DMS153 (cell line): ENCODE results near the gene KCNH8.
"Not testable (repeated sequence)": the region's sequence is repeated elsewhere in the genome, so short reads cannot be mapped to it uniquely, and the experiment has no call there.

ENCODE experiments used
- DNase-seq: peaks from one replicate; lab custom pipeline; 2025; lab: John Stamatoyannopoulos, UW

The KCNH8 gene

DNA sequence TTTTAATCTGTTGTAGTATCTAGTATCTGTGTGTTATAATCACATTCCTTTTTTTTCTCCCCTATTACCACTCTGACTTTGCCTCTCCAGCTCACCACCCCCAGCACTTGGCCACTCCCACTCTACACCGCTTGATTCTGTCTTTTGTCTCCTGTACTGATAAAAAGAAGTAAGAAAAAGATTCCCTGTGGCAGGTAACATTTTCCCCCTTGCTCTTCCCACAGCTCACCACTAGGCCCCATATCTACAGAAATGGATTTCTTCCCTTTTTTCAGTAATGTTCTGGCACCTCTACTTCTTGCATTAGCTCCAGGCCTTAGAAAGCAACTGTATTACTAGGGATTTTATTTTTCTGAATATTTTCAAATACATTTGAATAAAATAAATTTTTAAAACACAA is 25.6 kb downstream of the KCNH8 start:
- no peak for DNase-seq

DNA sequence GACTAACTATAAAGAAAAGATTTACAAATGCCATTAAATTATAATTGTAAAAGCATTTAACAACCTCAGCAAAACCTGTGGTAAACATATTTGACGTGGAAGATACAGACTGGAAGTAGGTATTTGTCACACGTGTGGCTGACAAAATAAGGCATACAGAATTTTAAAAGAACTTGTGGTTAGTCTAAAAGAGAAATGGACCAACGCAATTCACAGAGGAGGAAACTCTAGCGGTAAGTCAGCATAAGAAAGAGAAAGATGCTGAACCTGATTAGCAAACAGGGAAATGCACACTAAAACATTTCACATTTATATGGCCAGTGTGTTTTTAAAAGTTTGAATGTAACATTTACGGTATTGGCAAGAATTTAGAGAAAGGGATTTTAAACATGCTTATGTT is 35.3 kb downstream of the KCNH8 start:
- DNase-seq, result no peak

DNA sequence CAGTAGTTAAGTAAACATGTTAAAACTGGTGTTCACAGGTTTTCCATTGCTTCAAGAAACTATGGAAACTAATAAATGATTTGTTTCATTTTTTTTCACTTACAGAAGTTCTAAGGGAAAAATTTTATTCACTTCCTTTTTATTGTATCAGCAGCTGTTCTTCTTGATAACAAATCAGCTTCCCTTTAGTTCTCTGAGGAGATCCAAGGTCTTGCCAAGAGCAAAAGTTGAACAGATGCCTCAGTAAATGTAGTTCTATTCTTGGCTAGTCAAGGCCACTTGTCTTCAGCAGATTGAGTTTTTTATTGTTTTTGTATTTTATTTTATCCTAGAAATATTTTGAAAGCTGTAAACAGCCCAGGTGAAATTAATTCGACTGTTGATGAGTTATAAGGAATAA is 41.8 kb downstream of the KCNH8 start:
- no peak for DNase-seq

DNA sequence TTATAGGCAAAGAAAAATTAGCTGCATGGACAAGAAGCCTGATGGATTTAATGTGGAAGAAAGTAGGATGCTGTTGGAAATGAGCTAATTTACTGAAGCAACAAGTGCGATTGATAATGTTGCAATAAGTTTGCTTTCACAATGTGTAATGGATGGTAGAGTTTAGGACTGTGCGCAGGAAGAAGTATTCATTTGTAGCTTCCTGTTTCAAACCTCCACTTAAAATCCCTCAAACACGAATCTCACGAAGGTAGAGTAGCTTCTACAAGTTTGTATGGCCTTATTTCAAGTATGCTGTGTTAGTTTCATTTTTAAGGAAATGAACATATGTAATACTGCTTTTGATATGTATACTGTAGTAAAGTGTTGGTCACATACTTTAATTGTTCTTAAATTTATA is 42.3 kb downstream of the KCNH8 start:
- no peak for DNase-seq

DNA sequence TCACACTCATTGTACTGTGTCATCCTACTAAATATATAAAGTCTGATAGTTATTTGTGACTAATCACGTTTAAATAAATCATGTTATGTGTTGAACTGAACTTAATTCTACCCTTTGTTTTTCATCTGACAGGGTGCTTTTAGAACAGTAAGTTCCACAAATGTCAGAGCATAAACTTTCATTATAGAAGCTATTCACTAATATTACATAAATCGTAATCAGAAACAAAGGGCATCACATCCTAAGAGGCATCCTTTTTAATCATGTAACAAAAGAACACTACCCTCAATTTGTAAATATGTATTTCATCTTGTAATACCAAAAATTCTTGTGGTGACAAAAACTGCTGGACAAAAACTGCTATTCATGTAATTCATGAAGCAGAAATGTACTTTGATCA is 50.8 kb downstream of the KCNH8 start:
- DNase-seq, result no peak

DNA sequence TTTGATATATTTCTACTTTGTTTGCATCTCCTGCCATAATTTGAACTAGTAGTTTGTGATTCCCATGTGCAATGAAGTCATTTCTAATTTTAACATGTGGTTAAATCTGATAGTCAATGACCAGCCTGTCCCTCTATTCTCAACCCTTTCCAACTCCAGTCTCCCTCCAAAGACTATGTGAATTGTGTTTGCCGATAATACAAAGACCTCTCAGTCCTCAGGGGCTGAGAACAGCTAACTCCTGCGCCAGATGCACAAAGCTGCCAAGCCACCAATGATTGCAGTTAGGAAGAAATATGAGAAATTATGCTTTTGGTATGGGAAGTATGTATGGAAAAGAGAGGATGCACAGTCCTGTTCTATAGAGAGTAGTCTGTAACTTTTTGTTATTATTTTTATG is 54.0 kb downstream of the KCNH8 start:
- no peak for DNase-seq

DNA sequence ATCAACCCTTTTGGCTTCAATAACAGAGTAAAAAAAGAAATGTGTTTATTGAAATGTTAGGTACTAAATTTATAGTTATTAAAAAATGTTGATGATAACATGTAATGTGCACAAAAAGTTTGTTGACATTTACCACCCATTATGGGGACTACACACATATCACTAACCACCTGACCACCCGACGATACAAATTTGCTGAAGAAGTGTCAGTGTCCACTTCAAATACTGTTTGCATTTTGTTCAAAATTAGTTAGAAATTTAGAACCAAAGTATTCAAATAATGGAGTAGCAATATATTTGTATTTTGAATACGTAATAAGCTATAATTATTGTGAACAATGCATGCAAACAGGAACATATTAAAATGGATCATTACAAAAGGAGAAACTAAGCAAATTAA is 54.4 kb downstream of the KCNH8 start:
- no peak for DNase-seq

DNA sequence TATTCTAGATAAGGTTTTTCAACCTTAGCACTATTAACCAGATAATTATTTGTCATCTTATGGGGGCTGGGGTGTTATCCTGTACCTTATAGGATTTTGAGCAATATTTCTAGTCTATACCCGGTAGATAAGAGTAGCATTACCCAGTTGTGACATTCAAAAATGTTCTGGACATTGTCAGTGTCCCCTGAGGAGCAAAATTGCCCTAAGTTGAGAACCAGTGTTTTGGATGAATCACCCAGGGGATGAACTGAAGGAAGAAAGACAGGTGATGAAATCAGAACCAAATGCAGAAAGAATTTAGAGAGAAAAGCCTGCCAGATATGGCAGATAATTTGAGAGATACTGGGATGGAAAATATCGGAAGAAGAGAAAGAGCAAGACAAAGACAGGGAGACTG is 58.2 kb downstream of the KCNH8 start:
- no peak for DNase-seq

DNA sequence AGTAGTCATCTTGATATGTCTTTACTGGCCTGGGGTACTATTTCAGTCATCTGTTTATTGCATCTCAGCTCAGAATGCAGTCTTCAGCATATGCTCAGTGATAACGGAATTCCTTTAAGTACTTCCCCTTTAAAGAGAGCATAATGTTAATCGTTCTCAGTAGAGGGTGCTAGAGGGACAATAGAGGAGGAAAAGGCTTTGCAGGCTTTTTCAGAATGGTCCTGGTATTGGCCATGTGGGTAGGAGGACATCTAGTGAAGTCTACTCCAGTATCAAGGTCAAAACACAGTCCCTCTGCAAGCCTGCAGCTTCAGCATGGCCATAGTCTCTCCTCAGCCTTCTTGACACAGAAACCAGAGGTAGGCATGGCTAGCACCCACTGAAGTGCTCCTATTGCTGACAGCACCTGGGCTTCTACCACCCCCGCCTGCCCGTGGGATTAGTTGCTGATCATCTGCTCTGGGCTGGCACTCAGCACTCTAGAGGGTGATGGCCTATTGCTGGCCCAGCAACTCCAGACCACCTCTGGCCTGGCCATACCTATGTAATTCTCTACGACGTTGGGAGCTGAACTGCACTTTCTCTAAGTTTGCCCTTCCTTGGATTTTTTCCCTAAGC is 65.4 kb downstream of the KCNH8 start:
- no peak for DNase-seq

DNA sequence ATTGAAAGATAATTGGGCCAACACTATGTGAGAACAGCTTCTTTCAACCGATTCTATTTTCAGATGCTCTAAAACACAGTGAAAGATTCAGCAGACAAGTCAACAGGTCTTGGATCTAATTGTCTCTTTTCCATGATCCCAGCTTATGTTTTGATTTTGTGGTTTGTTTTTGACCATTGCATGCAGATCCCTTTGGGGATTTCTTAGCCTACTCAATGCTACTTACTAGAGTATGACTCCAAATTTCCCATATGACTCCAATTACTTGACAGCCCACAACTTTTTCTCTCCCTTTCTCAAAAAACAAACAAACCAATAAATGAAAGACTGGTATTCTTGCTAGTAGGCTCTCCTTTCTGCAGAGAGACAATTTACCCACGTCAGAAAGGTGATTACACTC is 67.1 kb downstream of the KCNH8 start:
- no peak for DNase-seq

DNA sequence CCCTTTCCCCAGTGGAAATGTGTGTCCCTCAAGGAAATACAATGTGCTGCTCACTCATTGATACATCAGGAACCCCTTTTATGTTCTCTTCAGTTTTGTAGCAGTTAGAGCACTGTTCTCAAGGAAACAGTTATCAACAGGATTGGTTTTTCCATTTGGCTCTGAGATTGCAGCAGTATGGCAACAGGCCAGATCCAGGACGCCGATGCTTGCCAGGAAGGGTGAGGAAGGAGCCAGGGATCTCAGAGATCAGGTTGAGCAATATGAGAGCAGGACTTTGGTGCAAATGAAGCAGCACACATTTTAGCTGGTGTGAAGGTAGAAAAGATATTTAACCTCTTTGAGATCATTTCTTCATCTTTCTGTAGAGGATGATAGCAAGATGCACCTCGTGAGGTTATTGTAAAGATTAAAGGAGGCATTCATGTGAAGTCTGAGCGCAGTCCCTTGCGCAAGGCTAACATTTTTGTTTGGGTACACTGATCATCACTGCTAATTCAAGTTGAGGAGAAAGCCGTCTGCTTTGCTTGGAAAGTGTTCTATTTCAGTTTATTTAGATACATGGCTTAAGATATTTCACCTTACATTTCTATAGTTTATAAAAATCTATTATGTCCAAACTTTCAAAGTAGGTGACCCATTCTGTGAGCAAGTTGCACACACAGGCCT is 68.5 kb downstream of the KCNH8 start:
- no peak for DNase-seq

DNA sequence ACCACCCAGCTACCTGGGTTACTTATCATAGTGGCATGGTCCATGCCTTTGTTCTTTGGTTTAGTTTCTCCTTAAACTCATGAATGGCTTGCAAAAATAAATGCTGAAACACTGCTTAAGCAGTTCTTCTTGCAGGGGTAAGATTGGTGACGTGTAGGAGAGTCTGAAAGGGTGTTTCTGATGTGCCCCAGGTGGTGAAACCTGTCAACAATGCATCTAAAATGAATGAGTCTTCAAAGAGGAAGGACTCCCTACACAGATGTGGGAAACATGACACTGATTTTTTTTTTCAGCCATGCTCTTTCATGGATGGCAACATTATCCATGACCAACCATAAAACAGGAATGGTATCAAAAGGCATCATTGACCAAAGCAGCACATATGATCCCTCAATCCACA is 72.0 kb downstream of the KCNH8 start:
- DNase-seq, result no peak

DNA sequence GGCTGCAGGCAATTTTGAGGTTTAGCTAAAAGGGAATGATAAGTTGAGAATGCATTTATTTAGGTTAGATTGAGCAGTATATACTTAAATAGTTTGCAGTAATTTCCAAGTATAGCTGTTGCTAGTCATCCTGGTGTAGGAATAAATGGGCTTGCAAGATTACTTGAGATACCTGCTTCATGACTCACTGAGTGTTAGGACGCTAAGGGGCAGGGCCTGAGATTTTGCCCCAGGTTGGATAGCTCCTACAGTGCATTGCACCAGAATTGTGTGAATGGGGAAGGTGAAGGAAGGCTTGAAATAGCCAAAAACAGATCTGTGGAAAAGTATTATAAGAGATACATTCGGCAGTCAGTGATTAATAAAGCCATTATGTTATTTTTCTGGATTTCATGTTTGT is 72.8 kb downstream of the KCNH8 start:
- no peak for DNase-seq

DNA sequence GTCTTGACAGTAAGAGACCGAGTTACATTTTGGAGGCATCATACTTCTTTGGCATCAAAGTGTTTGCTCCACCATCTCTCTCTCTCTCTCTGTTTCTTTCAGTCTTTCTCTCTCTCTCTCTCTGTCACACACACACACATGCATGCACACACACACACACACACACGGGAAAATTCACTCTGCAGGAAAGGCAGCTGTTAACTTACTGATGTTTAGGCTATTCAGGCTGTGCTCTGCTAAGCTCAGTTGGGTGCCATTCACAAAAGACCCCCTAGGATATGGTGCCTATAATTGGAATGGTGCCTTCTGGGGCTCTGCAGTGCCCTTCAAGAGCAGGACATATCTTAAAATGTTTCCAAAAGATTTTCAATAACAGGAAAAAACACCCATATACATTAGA is 78.2 kb downstream of the KCNH8 start:
- DNase-seq, result no peak

DNA sequence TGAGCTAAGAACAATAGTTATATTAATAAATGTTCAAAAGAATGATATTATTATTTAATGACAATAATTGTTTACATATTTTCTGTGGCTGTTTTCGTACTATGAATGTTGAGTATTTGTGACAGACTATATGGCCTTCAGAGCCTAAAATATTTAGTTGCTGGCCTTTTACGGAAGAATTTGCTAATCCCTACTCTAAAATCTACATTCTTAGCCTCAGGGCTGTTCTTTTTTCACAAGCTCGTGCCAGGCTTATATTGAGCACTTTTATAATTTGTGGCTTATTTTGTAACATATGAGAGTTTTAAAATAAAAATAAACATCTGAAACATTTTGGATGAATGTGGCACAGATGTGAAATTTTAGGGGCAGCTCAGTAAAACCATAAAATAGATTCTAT is 79.9 kb downstream of the KCNH8 start:
- DNase-seq, result no peak

DNA sequence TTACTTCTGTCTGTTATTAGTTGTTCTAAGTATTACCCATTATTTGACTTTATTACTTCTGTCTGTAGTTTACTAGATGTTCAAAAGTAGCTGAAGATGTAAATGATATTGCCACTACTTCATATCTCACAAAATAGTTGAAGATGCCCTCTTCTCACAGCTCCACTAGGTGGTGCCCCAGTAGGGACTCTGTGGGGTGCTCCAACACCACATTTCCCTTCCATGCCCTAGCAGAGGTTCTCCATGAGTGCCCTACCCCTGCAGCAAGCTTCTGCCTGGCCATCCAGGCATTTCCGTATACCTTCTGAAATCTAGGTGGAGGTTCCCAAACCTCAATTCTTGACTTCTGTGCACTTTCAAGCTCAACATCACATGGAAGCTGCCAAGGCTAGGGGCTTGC is 80.8 kb downstream of the KCNH8 start:
- DNase-seq, result no peak

DNA sequence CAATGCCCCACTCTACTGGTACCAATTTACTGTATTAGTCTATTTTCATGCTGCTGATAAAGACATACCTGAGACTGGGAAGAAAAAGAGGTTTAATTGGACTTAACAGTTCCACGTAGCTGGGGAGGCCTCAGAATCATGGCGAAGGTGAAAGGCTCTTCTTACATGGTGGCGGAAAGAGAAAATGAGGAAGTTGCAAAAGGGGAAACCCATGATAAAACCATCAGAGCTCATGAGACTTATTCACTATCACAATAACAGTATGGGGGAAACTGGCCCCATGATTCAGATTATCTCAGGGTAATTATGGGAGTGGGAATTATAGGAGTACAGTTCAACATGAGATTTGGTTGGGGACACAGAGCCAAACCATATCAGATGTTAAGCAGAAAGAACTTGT is 81.6 kb downstream of the KCNH8 start:
- DNase-seq, result not testable (repeated sequence)

DNA sequence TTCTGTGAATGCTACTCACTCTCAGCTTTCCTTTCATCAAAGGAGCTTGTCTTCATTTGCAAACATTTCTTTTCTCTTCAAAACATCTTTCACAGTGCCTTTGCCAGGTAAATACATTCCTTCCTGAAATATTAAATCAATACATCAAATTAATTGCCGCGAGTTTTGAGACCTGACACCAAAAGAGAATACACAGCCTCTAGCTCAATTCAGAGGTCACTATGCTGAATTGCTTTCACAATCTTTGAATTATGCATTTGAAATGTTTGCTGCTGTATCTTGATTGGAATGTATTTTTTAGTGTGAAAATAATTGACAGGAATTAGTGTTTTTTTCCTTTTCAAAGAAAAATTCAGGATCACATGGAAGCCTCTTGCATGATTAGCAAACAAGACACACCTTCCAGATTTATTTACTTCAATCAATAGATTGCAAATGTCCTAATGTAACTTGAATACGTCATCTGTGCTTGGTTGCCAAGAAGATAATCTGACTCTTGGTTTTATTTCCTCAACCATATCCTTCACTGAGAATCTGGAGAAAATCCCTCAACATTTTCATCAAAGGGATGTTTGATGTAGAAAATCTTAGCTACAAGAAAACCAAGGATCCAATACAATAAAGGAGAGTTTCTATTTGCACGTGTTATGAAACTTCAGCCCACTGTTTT is 83.6 kb downstream of the KCNH8 start:
- no peak for DNase-seq

DNA sequence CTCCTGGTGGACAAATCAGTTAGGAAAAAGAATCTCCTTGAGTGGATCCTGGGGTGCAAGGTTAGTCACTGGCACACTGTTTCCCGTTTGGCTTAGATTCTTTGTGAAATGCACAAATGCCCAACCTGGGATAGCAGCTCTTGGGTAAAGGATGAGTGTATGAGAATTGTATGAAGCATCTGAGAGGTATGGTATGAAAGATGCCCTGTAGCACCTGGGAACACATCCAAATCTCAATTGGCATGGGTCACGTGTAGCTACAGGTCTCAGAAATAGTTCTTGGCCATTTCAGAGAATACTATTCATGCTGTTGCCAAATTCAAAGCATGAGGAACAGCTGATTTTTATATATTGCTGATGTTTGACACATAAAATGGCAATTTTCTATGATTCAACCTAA is 84.3 kb downstream of the KCNH8 start:
- DNase-seq, result no peak

DNA sequence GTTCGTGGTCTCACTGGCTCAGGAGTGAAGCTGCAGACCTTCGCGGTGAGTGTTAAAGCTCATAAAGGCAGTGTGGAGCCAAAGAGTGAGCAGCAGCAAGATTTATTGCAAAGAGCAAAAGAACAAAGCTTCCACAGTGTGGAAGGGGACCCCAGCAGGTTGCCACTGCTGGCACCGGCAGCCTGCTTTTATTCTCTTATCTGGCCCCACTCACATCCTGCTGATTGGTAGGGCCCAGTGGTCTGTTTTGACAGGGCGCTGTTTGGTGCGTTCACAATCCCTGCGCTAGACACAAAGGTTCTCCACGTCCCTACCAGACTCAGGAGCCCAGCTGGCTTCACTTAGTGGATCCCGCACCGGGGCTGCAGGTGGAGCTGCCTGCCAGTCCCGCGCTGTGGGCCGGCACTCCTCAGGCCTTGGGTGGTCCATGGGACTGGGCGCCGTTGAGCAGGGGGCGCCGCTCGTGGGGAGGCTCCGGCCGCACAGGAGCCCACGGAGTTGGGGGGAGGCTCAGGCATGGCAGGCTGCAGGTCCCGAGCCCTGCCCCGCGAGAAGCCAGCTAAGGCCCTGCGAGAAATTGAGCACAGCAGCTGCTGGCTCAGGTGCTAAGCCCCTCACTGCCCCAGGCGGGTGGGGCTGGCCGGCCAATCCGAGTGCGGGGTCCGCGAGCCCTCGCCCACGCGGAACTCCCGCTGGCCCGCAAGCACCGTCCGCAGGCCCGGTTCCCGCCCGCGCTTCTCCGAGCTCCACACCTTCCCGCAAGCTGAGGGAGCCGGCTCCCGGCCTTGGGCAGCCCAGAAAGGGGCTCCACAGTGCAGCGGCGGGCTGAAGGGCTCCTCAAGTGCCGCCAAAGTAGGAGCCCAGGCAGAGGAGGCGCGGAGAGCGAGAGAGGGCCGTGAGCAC is 85.8 kb downstream of the KCNH8 start:
- DNase-seq, result not testable (repeated sequence)

DNA sequence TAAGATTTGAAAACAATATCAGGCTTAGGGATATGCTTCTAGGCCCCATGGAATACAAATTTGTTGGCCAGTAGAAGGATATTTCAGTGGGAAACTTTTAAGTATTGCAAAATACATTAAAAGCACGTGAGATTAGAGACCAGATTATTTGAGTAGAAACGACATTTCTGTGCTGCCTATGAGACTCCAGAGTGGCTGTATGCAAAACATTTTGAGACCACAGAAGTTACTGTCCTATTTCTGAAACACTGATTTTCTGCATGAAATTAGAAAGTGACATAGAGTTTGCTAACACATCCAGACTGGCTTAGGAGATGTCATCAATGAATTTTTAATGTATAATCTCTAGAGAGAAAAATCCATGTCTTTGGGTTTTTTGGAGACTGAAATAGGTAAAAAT is 99.8 kb downstream of the KCNH8 start:
- no peak for DNase-seq

DNA sequence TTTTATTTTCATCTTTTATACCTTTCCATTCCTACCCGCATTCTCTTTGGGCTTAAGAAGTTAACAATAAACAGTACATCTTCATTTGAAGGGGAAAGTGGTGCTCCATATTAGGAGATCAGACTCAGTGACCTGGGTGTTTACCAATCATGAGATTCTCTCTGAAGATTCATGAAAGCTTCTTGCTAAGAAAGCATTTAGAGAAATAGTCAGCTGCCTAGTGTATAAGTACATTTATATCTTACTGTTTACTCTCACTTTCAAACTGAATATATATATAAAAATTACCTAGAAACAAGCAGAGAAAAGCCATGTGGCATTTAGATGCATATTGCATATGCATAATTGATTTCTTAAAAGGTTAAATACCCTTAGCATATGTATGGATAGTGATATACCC is 100.5 kb downstream of the KCNH8 start:
- no peak for DNase-seq
